ENCODE data around the gene TNFRSF19. TPM values are rescaled to one million over a fixed set of nuclear protein-coding genes. Genes with fewer than 3 reads are reported as not detected.

Gene TNFRSF19
- total and polyA plus RNA-seq, 2 of the 13 experiments (the other 11 are each of a cell fraction or from before 2014, with no cell fraction given): 75.3 to 77.7 TPM

GRCh38 chr13:23632048-23632582 lies 61.9 kb downstream of the TNFRSF19 start (continued):
- no peak for TF ChIP-seq TFE3 (CRISPR knock-in tag; IDR thresholded peaks at IDR 0.05)
- peak; percentile 49 for TF ChIP-seq CEBPG (CRISPR knock-in tag; IDR thresholded peaks at IDR 0.05)
- TF ChIP-seq RFX3 (CRISPR knock-in tag; IDR thresholded peaks at IDR 0.05): no peak
- no peak for TF ChIP-seq NFE2 (CRISPR knock-in tag; IDR thresholded peaks at IDR 0.05)
- no peak for TF ChIP-seq TEF (CRISPR knock-in tag; IDR thresholded peaks at IDR 0.05)
- TF ChIP-seq SP4 (CRISPR knock-in tag; IDR thresholded peaks at IDR 0.05): no peak
- TF ChIP-seq DMAP1 (CRISPR knock-in tag; IDR thresholded peaks at IDR 0.05): no peak
- TF ChIP-seq NFE2L1 (CRISPR knock-in tag; IDR thresholded peaks at IDR 0.05; ENCODE audit: borderline replicate concordance): no peak
- peak; percentile 90 for TF ChIP-seq SOX5 (CRISPR knock-in tag; IDR thresholded peaks at IDR 0.05; ENCODE audit: borderline replicate concordance)
- TF ChIP-seq ZNF17 (CRISPR knock-in tag; IDR thresholded peaks at IDR 0.05): no peak
- peak in 1 of 2 experiments; percentile 26; a peak in 1 of 4 replicates for TF ChIP-seq EP300 (IDR thresholded peaks at IDR 0.05; ENCODE audit: low read depth in 2 of 2, low read length in 2 of 2)
- TF ChIP-seq EP300 (CRISPR knock-in tag; IDR thresholded peaks at IDR 0.05; ENCODE audit: borderline replicate concordance): no peak
- TF ChIP-seq NR1H2 (CRISPR knock-in tag; IDR thresholded peaks at IDR 0.05; ENCODE audit: borderline replicate concordance, low read depth): no peak
- TF ChIP-seq FOXA3 (CRISPR knock-in tag; IDR thresholded peaks at IDR 0.05): 0 out of 2 replicates have a peak, but pooled peaks have one; percentile 23
- TF ChIP-seq ZNF34 (CRISPR knock-in tag; IDR thresholded peaks at IDR 0.05; ENCODE audit: borderline replicate concordance): no peak
- no peak for TF ChIP-seq MED8 (CRISPR knock-in tag; IDR thresholded peaks at IDR 0.05; ENCODE audit: insufficient replicate concordance)
- no peak for TF ChIP-seq BCLAF1 (IDR thresholded peaks at IDR 0.05)
- TF ChIP-seq ZFY (CRISPR knock-in tag; IDR thresholded peaks at IDR 0.05): no peak
- no peak for TF ChIP-seq ATM (IDR thresholded peaks at IDR 0.05; ENCODE audit: borderline replicate concordance)
- TF ChIP-seq MXD3 (CRISPR knock-in tag; IDR thresholded peaks at IDR 0.05): no peak
- no peak for TF ChIP-seq TBX2 (CRISPR knock-in tag; IDR thresholded peaks at IDR 0.05; ENCODE audit: borderline replicate concordance)
- TF ChIP-seq BCL6 (CRISPR knock-in tag; IDR thresholded peaks at IDR 0.05): no peak
- TF ChIP-seq RAD51 (IDR thresholded peaks at IDR 0.05; ENCODE audit: borderline replicate concordance): no peak
- TF ChIP-seq SMARCE1 (IDR thresholded peaks at IDR 0.05; ENCODE audit: borderline replicate concordance): no peak
- TF ChIP-seq ZNF274 (CRISPR knock-in tag; IDR thresholded peaks at IDR 0.05): no peak
- no peak for TF ChIP-seq HNRNPUL1 (IDR thresholded peaks at IDR 0.05; ENCODE audit: low read depth, low read length)
- TF ChIP-seq NCOA2 (CRISPR knock-in tag; IDR thresholded peaks at IDR 0.05): peak; percentile 63
